ENCODE data around the gene RPL18. TPM values are rescaled to one million over a fixed set of nuclear protein-coding genes. Genes with fewer than 3 reads are reported as not detected.

RPL18 gene
- total RNA-seq, 1 donor from 2014 or later, result 1,853 TPM

GRCh38 chr19:48624791-48625723 lies 6.1 kb upstream of the RPL18 start:
- H3K4me1 Mint-ChIP-seq (ENCODE audit: low read depth), result peaks cover 31% of the 10 kb centered on the region
- H3K4me3 Mint-ChIP-seq (ENCODE audit: low read depth), result peak overlapping the region; percentile 84
- H3K27me3 Mint-ChIP-seq (ENCODE audit: low read depth), result no peaks in the 10 kb centered on the region
- no peak for DNase-seq (ENCODE audit: low spot score)
- no peaks in the 10 kb centered on the region for H3K9me3 Mint-ChIP-seq
- peaks cover 29% of the 10 kb centered on the region for H3K36me3 Mint-ChIP-seq (ENCODE audit: low read depth)
- intact Hi-C loops (cut with micrococcal nuclease), result loop anchor here (1.0 kb wide), 1 partner anchor 9 kb away; no protein-coding TSS in a partner anchor
- H3K27ac Mint-ChIP-seq, result peak overlapping the region; percentile 97

- intact Hi-C loops (cut with micrococcal nuclease), result loop anchor here (1.0 kb wide), 1 partner anchor 10 kb away; no protein-coding TSS in a partner anchor
- H3K27me3 Mint-ChIP-seq (ENCODE audit: low read depth), result no peaks in the 10 kb centered on the region
- H3K4me1 Mint-ChIP-seq (ENCODE audit: low read depth), result peaks cover 36% of the 10 kb centered on the region
Observed at GRCh38 chr19:48624067-48624594, 5.2 kb upstream of the RPL18 start.

DNA sequence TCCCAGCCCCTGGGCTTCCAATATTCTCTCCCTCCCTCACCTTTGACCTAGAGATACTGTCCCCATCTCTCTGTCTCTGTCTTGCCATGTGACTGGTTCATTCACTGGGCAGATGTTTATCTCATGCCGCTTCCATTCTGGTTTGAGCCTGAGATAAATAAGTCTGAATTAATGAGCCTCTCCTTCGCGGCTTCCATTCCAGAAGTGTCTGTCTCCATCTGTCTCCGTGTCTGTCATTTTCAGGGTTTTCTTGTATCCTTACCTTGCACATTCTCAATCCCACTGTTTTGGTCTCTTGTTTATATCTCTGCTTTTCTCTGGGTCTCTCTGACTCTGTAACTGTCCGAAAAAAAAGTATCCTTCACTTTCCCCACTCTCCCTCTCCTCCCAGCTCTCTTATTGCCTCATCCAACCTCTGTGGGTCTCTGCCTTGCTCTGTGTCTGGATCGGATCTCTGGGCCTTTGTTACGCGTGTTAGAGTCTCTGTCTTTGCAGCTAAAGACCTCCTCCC lies 4.6 kb upstream of the RPL18 start:
- H3K27ac Mint-ChIP-seq, result peak overlapping the region; percentile 97
- peak overlapping the region; percentile 84 for H3K4me3 Mint-ChIP-seq (ENCODE audit: low read depth)
- no peak for DNase-seq (ENCODE audit: low spot score)
- no peaks in the 10 kb centered on the region for H3K27me3 Mint-ChIP-seq (ENCODE audit: low read depth)
- no peaks in the 10 kb centered on the region for H3K9me3 Mint-ChIP-seq
- peaks cover 37% of the 10 kb centered on the region for H3K4me1 Mint-ChIP-seq (ENCODE audit: low read depth)
- peaks cover 29% of the 10 kb centered on the region for H3K36me3 Mint-ChIP-seq (ENCODE audit: low read depth)
- intact Hi-C loops (cut with micrococcal nuclease), result loop anchor here (1.0 kb wide), 1 partner anchor 11 kb away; no protein-coding TSS in a partner anchor

More at GRCh38 chr19:48624067-48624594, 5.2 kb upstream of the RPL18 start:
- peak overlapping the region; percentile 84 for H3K4me3 Mint-ChIP-seq (ENCODE audit: low read depth)
- peak overlapping the region; percentile 97 for H3K27ac Mint-ChIP-seq
- no peaks in the 10 kb centered on the region for H3K9me3 Mint-ChIP-seq
- H3K36me3 Mint-ChIP-seq (ENCODE audit: low read depth), result peaks cover 25% of the 10 kb centered on the region
- DNase-seq (ENCODE audit: low spot score), result peak; percentile 96

DNA sequence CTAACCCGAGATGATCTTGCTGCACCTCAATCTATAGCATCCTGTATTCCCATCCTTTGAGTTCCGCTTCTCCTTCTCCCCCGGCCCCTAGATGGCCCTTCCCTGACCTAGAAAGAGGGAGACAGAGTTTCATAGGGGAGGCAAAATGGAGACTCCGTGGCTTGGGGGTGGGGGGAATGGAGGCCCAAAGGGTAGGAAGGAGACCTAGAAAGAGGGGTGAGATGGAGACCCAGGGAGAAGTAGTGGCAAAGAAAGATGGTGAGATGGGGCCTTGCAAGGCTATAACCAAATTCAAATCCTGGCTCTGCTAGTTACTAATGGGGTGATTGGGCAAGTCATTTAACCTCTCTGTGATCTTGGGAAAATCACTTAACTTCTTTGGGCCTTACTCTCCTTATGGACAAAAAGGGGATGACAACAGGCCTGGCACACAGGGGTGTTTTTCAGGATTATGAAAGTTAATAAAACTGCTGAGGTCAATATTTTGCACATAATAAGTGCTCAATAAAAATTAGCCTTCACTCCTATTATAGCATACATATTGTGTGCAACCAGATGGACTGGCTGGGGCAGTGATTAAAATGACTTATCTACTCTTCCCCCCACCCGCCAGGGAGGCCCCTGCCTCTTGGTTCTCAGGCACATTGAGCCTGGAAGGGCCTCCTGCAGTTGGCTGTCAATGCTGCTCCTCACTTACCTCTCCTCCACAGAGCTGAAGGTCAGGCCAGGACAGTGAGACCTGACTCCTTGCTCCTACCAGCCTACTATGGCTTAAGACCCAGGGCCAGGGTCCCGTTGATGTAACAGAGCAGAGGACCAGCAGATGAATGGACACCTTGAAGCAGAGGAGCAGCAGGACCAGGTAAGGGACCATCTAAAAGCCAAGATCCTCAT lies 961 bp upstream of the RPL18 start:
- Mint-ChIP-seq H3K36me3 (ENCODE audit: low read depth) (peaks cover 61% of the 10 kb centered on the region), H3K27me3 (ENCODE audit: low read depth) (no peaks in the 10 kb centered on the region), H3K9me3 (no peaks in the 10 kb centered on the region), H3K4me1 (ENCODE audit: low read depth) (peaks cover 38% of the 10 kb centered on the region), H3K4me3 (ENCODE audit: low read depth) (peak overlapping the region; percentile 95), H3K27ac (peak overlapping the region; percentile 99)
- no peak for DNase-seq (ENCODE audit: low spot score)
- intact Hi-C loops (cut with micrococcal nuclease), result loop anchor here (1.0 kb wide), 1 partner anchor 17 kb away; the partner anchor contains the start of gene DBP

DNA sequence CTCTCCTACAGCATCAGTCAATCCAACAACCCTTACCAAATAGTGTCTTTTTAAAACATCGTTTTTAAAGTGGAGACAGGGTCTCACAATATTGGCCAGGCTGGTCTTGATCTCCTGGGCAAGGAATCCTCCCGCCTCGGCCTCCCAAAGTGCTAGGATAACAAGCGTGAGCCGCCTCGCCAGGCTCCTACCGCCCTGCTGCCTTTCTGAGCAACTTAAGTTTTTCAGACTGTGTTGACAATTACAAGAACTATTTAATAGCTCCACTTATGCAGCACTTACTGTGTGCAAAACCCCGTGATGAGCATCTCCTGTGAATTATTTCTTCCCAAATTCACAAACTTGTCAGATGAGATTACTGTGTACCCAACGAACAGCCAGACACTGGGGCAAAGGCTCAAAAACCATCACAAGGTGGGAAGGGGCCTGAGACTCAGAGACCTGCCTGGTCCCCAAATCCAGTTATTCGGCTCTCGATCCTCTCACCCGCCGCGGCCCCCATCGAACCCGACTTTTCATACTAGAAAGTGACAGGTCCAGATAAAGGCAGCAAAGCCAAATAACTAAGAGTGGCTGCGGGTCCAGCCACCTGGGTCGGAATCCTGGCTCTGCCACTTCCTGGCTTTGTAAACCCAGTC lies 581 bp downstream of the RPL18 start:
- Mint-ChIP-seq H3K36me3 (ENCODE audit: low read depth) (peaks cover 60% of the 10 kb centered on the region), H3K4me1 (ENCODE audit: low read depth) (peaks cover 28% of the 10 kb centered on the region), H3K27ac (peak overlapping the region; percentile 99), H3K27me3 (ENCODE audit: low read depth) (no peaks in the 10 kb centered on the region), H3K9me3 (no peaks in the 10 kb centered on the region), H3K4me3 (ENCODE audit: low read depth) (peak overlapping the region; percentile 95)
- intact Hi-C loops (cut with micrococcal nuclease), result no loop called here
- DNase-seq (ENCODE audit: low spot score), result no peak

GRCh38 chr19:48617146-48617937 lies 1.6 kb downstream of the RPL18 start:
- H3K4me1 Mint-ChIP-seq (ENCODE audit: low read depth), result peaks cover 25% of the 10 kb centered on the region
- intact Hi-C loops (cut with micrococcal nuclease), result no loop called here
- no peaks in the 10 kb centered on the region for H3K9me3 Mint-ChIP-seq
- H3K4me3 Mint-ChIP-seq (ENCODE audit: low read depth), result peak overlapping the region; percentile 95
- H3K36me3 Mint-ChIP-seq (ENCODE audit: low read depth), result peaks cover 54% of the 10 kb centered on the region
- peak overlapping the region; percentile 99 for H3K27ac Mint-ChIP-seq
- no peak for DNase-seq (ENCODE audit: low spot score)
- H3K27me3 Mint-ChIP-seq (ENCODE audit: low read depth), result no peaks in the 10 kb centered on the region

DNA sequence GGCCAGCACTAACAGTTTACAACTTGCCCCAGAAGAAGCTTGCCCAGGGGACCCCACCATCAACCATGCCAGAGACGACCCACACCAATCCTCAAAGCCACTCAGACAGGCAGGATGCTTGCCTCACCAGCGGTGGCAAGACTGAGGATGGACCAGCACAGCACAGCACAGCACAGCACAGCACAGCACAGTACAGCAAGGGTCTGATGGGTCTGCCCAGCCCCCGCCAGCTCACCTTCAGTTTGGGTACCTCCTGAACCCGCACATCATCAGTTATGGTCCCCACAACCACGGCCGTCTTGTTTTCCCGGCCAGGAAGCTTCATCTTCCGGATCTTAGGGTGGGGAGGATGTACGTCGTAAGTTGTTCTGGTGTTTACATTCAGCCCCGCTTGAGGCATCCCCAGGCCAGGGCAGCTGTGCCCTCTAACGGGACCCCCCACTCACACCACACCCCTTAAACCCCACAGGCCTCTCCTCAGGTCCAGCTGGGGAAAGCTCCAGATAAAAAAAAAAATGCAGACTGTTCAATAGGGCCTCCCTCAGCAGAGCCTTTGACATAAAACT lies 2.4 kb downstream of the RPL18 start:
- no peaks in the 10 kb centered on the region for H3K9me3 Mint-ChIP-seq
- no peak for DNase-seq (ENCODE audit: low spot score)
- peaks cover 51% of the 10 kb centered on the region for H3K36me3 Mint-ChIP-seq (ENCODE audit: low read depth)
- intact Hi-C loops (cut with micrococcal nuclease), result no loop called here
- H3K4me3 Mint-ChIP-seq (ENCODE audit: low read depth), result peak overlapping the region; percentile 95
- peak overlapping the region; percentile 99 for H3K27ac Mint-ChIP-seq
- H3K27me3 Mint-ChIP-seq (ENCODE audit: low read depth), result no peaks in the 10 kb centered on the region
- H3K4me1 Mint-ChIP-seq (ENCODE audit: low read depth), result peaks cover 21% of the 10 kb centered on the region

DNA sequence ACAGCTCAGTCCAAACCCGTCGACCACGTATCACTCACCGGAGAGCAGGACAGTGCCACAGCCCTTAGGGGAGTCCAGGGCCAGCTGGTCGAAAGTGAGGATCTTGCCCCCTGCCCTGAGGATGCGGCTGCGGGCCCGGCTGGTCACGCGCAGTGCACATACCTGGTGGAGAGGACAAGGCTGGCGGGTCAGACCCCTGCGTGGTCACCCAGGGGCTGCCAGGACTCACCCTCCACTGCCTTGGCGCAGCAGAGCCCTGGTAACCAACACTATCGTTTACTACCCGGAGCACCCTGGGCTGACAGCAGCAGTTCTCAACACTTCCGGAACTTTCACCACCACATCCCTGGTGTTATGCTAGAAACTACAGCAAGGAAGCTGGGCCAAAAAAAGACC lies 2.9 kb downstream of the RPL18 start:
- Mint-ChIP-seq H3K27ac (peak overlapping the region; percentile 58), H3K9me3 (no peaks in the 10 kb centered on the region), H3K36me3 (ENCODE audit: low read depth) (peaks cover 48% of the 10 kb centered on the region), H3K27me3 (ENCODE audit: low read depth) (no peaks in the 10 kb centered on the region), H3K4me3 (ENCODE audit: low read depth) (peak overlapping the region; percentile 95), H3K4me1 (ENCODE audit: low read depth) (peaks cover 18% of the 10 kb centered on the region)
- DNase-seq (ENCODE audit: low spot score), result no peak
- intact Hi-C loops (cut with micrococcal nuclease), result no loop called here

DNA sequence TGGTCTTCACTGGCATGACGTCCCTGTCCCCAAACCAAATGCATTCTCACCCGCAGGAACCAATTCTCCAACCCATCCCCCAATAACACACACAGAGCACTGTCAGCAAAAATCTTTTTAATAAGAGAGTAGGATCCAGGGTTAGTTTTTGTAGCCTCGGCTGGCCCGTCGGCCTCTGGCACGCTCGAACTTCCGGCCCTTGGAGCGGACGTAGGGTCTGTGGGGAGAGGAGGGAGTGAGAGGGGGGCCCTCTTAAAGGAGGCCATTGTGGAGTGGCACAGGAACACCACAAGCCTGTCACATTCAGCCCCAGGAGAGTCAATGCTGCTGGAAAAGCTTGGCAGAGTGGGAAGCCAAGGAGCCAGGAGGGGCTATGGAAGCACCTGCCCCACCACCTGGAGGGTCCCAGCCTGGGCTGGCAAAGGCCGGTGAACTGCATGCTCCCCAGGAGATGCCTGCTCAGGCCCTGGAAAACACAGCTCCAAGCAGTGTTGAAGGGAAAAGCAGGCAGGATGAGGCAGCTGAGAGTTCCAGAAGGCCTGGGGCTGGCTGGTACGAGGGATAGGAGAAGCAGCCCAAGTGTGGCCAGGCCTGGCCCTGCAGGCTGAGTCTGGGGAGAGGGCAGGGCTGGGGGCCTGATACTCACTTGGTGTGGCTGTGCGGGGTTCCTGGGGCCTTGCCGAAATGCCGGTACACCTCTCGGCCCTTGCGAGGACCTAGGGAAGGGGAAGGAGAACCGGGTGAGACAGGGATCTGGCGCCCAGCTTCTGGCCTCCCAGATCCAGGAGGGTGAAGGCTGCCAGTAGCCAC lies 3.5 kb downstream of the RPL18 start:
- Mint-ChIP-seq H3K27ac (no peak overlapping the region), H3K36me3 (ENCODE audit: low read depth) (peaks cover 48% of the 10 kb centered on the region), H3K9me3 (no peaks in the 10 kb centered on the region), H3K27me3 (ENCODE audit: low read depth) (no peaks in the 10 kb centered on the region), H3K4me1 (ENCODE audit: low read depth) (peaks cover 18% of the 10 kb centered on the region), H3K4me3 (ENCODE audit: low read depth) (peak overlapping the region; percentile 45)
- DNase-seq (ENCODE audit: low spot score), result no peak
- intact Hi-C loops (cut with micrococcal nuclease), result no loop called here

- peak within 1 kb of the TSS; percentile 45 for H3K4me3 Mint-ChIP-seq (ENCODE audit: low read depth)
- DNase-seq (ENCODE audit: low spot score), result no peak
- no peaks in the 10 kb centered on the region for H3K27me3 Mint-ChIP-seq (ENCODE audit: low read depth)
- intact Hi-C loops (cut with micrococcal nuclease), result no loop called here
- H3K9me3 Mint-ChIP-seq, result no peaks in the 10 kb centered on the region
- peak within 1 kb of the TSS; percentile 28 for H3K27ac Mint-ChIP-seq
- peaks cover 48% of the 10 kb centered on the region for H3K36me3 Mint-ChIP-seq (ENCODE audit: low read depth)
- peaks cover 12% of the 10 kb centered on the region for H3K4me1 Mint-ChIP-seq (ENCODE audit: low read depth)
Observed at GRCh38 chr19:48614436-48615230, 4.3 kb downstream of the RPL18 start, which contains the start of gene FAM83E. Gene FAM83E (minus strand): TSS chr19:48615076. CDS start chr19:48613372, 1,704 bp downstream.

All from activated T-helper 2 cell treated with anti-CD3 and anti-CD28 coated beads, Interferon-gamma antibody, Interleukin-2, Interleukin-4, amounts not matched to agents 10 μg/mL and 5 μg/mL and 100 μg/mL, durations not matched to agents 14 hours and 24 hours and 36 hours (primary cell).